HepG2 (cell line): ENCODE results near the gene ZNF556. TPM values are rescaled to one million over a fixed set of nuclear protein-coding genes. Genes with fewer than 3 reads are reported as not detected.

Experiments
- CCAR2 ChIP-seq: fragments of 200-400 bp; formaldehyde crosslinking; optimal IDR thresholded peaks from 2 replicates; pipeline ENCODE3; 2018; ENCODE audit warnings: low read depth, mild to moderate bottlenecking, low read length, moderate library complexity
- CEBPB ChIP-seq: IDR thresholded peaks from 2 replicates; pipeline ENCODE4 v1.6.1; 2011; ENCODE audit warnings: low read depth, low read length, improper control_type of control experiment, borderline replicate concordance
- FOXP1 ChIP-seq, 2 experiments: fragments of 450-650 bp in 1 of 2; IDR thresholded peaks; 2 replicates each; pipeline ENCODE4 v1.6.1; 2017 to 2018; ENCODE audit warnings: antibody characterized with exemption in 1 of 2
- HDAC2 ChIP-seq: sonication (generic); formaldehyde crosslinking; IDR thresholded peaks from 2 replicates; pipeline ENCODE4 v1.4.0; 2020; ENCODE audit warnings: missing genetic modification reagents
- LCORL ChIP-seq, 2 experiments: fragments of 450-650 bp in 1 of 2; sonication (generic) in 1 of 2; formaldehyde crosslinking in 1 of 2; IDR thresholded peaks; 2 replicates each; pipeline versions ENCODE4 v1.5.0 to v1.6.1; 2017 to 2020; ENCODE audit warnings: antibody characterized with exemption in 1 of 2, missing genetic modification reagents in 1 of 2
- MIXL1 ChIP-seq: IDR thresholded peaks from 2 replicates; pipeline ENCODE4 v1.6.1; 2016
- NFIB ChIP-seq: sonication (generic); formaldehyde crosslinking; IDR thresholded peaks from 2 replicates; pipeline ENCODE4 v1.9.0; 2021; ENCODE audit warnings: missing genetic modification reagents, mild to moderate bottlenecking, borderline replicate concordance
- NR2F6 ChIP-seq, 2 experiments: IDR thresholded peaks; 2 replicates each; pipeline ENCODE4 v1.6.1; 2016; ENCODE audit warnings: antibody characterized with exemption in 1 of 2, mild to moderate bottlenecking in 1 of 2
- PHF21A ChIP-seq: sonication (generic); formaldehyde crosslinking; IDR thresholded peaks from 2 replicates; pipeline ENCODE4 v1.5.0; 2020; ENCODE audit warnings: mild to moderate bottlenecking, missing genetic modification reagents
- RARA ChIP-seq: IDR thresholded peaks from 2 replicates; pipeline ENCODE4 v1.6.1; 2016; ENCODE audit warnings: missing genetic modification reagents, missing compliant biosample characterization
- RXRB ChIP-seq: IDR thresholded peaks from 2 replicates; pipeline ENCODE4 v1.6.1; 2016; ENCODE audit warnings: borderline replicate concordance, missing genetic modification reagents, missing compliant biosample characterization
- SOX13 ChIP-seq, 3 experiments: fragments of 450-650 bp in 1 of 3; sonication (generic) in 1 of 3; formaldehyde crosslinking in 1 of 3; IDR thresholded peaks in 2 of 3; conservative IDR thresholded peaks in 1 of 3; 2 replicates each; pipeline versions ENCODE4 v1.5.0 to v1.6.1; 2016 to 2020; ENCODE audit warnings: antibody characterized with exemption in 1 of 3, mild to moderate bottlenecking in 1 of 3, missing compliant biosample characterization in 1 of 3, missing genetic modification reagents in 1 of 3, moderate library complexity in 1 of 3
- ZKSCAN5 ChIP-seq: sonication (generic); formaldehyde crosslinking; IDR thresholded peaks from 2 replicates; pipeline ENCODE4 v1.5.1; 2020; ENCODE audit warnings: mild to moderate bottlenecking, missing genetic modification reagents
- ZNF230 ChIP-seq: sonication (generic); formaldehyde crosslinking; IDR thresholded peaks from 2 replicates; pipeline ENCODE4 v1.4.0; 2020; ENCODE audit warnings: mild to moderate bottlenecking, missing genetic modification reagents
- ZNF292 ChIP-seq: sonication (generic); formaldehyde crosslinking; IDR thresholded peaks from 2 replicates; pipeline ENCODE4 v1.8.1; 2022; ENCODE audit warnings: mild to moderate bottlenecking, low read depth, missing genetic modification reagents, borderline replicate concordance
- ZNF44 ChIP-seq: sonication (generic); formaldehyde crosslinking; IDR thresholded peaks from 2 replicates; pipeline ENCODE4 v1.5.1; 2020; ENCODE audit warnings: mild to moderate bottlenecking, missing genetic modification reagents
- ZNF781 ChIP-seq: sonication (generic); formaldehyde crosslinking; IDR thresholded peaks from 2 replicates; pipeline ENCODE4 v1.5.1; 2020; ENCODE audit warnings: borderline replicate concordance, mild to moderate bottlenecking, missing genetic modification reagents; ENCODE audit errors: not compliant biosample characterization
- ZNF883 ChIP-seq: sonication (generic); formaldehyde crosslinking; IDR thresholded peaks from 2 replicates; pipeline ENCODE4 v1.5.1; 2020; ENCODE audit warnings: mild to moderate bottlenecking, missing genetic modification reagents; ENCODE audit errors: not compliant biosample characterization
- polyA plus RNA-seq, 8 experiments: library from polyadenylated mRNA; depleted of rRNA in 3 of 8; stranded (reverse) in 7 of 8; unstranded in 1 of 8; fragments of >200 nt; fragmentation: Illumina TruSeq in 4 of 8; extraction: Trizol in 4 of 8; gene quantifications; 2 replicates each; pipeline versions ENCODE4 v1.2.1 to v1.2.3, GENCODE V29; 2011 to 2016; ENCODE audit warnings: low read depth in 4 of 8, missing spikeins in 1 of 8, mixed read lengths in 1 of 8; ENCODE audit not compliant: insufficient read depth in 1 of 8
- total RNA-seq, 5 experiments: library from RNA; depleted of rRNA; stranded (reverse); fragments of >200 nt; fragmentation: Illumina TruSeq; extraction: Trizol; gene quantifications; 2 replicates each; pipeline ENCODE4 v1.2.3, GENCODE V29; 2016; ENCODE audit warnings: low read depth in 1 of 5
- TF ChIP-seq, protein P1 (sequence below): sonication (generic); formaldehyde crosslinking; IDR thresholded peaks from 2 replicates; pipeline ENCODE4 v1.4.0; 2020; ENCODE audit warnings: missing genetic modification reagents
- TF ChIP-seq, protein P2 (sequence below): fragments of 450-650 bp; IDR thresholded peaks from 2 replicates; pipeline ENCODE4 v1.6.1; 2017
- TF ChIP-seq, protein P3 (sequence below): IDR thresholded peaks from 2 replicates; pipeline ENCODE4 v1.4.0; 2020; ENCODE audit warnings: mild to moderate bottlenecking, missing genetic modification reagents

Gene ZNF556
- total and polyA plus RNA-seq, 2 of the 13 experiments (the other 11 are each of a cell fraction or from before 2014, with no cell fraction given): 4.2 to 28.6 TPM

DNA sequence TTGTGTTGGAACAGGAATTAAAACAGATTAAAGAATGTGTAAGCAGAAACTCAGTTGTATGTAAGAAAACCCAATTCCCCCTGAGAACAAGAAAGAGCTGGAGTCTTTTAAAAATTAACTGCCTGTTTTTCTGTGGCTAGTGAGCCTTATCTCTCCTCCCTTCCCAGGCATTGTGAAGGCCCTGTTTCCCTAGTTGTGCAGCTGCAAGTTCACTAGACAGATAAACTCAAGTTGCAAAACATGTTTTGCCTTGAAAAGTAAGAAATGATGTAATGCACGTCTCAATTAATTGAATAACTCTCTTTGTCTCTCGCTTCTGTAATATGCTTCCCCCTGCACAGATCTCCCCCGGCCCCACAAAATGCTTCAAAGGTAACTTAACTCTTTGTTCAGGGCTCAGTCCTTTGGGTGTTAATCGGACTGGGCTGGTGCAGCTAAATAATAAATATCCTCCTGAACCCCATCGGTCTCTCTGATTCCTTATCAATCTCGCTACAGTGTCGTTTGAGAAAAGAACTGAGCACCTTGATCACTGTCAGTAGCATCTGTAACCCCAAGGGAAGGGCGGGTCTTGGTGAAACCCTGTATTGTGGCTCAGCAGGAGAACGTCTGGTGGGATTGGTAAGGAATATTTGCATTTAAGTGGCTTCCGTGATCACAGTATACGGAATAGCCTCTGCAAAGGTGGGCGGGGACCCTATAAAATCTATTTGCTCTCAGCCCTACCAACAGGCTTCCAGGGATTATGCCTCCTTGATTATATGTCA lies 1.6 kb upstream of the ZNF556 start (continued):
- no peak for TF ChIP-seq NR2F6 (IDR thresholded peaks at IDR 0.05)
- 0 out of 2 replicates have a peak, but pooled peaks have one; percentile 19 for TF ChIP-seq NR2F6 (CRISPR knock-in tag; IDR thresholded peaks at IDR 0.05)
- no peak for TF ChIP-seq ZNF230 (CRISPR knock-in tag)
- TF ChIP-seq, protein P1, sequence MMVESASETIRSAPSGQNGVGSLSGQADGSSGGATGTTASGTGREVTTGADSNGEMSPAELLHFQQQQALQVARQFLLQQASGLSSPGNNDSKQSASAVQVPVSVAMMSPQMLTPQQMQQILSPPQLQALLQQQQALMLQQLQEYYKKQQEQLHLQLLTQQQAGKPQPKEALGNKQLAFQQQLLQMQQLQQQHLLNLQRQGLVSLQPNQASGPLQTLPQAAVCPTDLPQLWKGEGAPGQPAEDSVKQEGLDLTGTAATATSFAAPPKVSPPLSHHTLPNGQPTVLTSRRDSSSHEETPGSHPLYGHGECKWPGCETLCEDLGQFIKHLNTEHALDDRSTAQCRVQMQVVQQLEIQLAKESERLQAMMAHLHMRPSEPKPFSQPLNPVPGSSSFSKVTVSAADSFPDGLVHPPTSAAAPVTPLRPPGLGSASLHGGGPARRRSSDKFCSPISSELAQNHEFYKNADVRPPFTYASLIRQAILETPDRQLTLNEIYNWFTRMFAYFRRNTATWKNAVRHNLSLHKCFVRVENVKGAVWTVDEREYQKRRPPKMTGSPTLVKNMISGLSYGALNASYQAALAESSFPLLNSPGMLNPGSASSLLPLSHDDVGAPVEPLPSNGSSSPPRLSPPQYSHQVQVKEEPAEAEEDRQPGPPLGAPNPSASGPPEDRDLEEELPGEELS (CRISPR knock-in tag): peak; percentile 41; the same call in 1 of the 2 replicates
- no peak for TF ChIP-seq ZKSCAN5 (CRISPR knock-in tag)
- TF ChIP-seq CEBPB: 0 out of 2 replicates have a peak, but pooled peaks have one; percentile 15
- no peak for TF ChIP-seq FOXP1 (IDR thresholded peaks at IDR 0.05)
- TF ChIP-seq FOXP1 (CRISPR knock-in tag; IDR thresholded peaks at IDR 0.05): 0 out of 2 replicates have a peak, but pooled peaks have one; percentile 24
- TF ChIP-seq PHF21A (CRISPR knock-in tag): 0 out of 2 replicates have a peak, but pooled peaks have one; percentile 33
- 0 out of 2 replicates have a peak, but pooled peaks have one; percentile 7 for TF ChIP-seq RARA (CRISPR knock-in tag)
- no peak for TF ChIP-seq NFIB (CRISPR knock-in tag)
- peak; percentile 29; the same call in 1 of the 2 replicates for TF ChIP-seq MIXL1 (CRISPR knock-in tag)
- TF ChIP-seq, protein P2, sequence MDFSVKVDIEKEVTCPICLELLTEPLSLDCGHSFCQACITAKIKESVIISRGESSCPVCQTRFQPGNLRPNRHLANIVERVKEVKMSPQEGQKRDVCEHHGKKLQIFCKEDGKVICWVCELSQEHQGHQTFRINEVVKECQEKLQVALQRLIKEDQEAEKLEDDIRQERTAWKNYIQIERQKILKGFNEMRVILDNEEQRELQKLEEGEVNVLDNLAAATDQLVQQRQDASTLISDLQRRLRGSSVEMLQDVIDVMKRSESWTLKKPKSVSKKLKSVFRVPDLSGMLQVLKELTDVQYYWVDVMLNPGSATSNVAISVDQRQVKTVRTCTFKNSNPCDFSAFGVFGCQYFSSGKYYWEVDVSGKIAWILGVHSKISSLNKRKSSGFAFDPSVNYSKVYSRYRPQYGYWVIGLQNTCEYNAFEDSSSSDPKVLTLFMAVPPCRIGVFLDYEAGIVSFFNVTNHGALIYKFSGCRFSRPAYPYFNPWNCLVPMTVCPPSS: no peak
- no peak for TF ChIP-seq LCORL (IDR thresholded peaks at IDR 0.05)
- no peak for TF ChIP-seq LCORL (CRISPR knock-in tag; IDR thresholded peaks at IDR 0.05)
- TF ChIP-seq HDAC2 (CRISPR knock-in tag): 0 out of 2 replicates have a peak, but pooled peaks have one; percentile 31
- no peak for TF ChIP-seq CCAR2
- no peak for TF ChIP-seq ZNF44
- TF ChIP-seq SOX13 (IDR thresholded peaks at IDR 0.05): no peak
- peak in 1 of 2 experiments; percentile 46; a peak in 1 of 4 replicates for TF ChIP-seq SOX13 (CRISPR knock-in tag; conservative IDR thresholded peaks at IDR 0.05 in 1 of 2, IDR thresholded peaks at IDR 0.05 in 1 of 2)
- TF ChIP-seq, protein P3, sequence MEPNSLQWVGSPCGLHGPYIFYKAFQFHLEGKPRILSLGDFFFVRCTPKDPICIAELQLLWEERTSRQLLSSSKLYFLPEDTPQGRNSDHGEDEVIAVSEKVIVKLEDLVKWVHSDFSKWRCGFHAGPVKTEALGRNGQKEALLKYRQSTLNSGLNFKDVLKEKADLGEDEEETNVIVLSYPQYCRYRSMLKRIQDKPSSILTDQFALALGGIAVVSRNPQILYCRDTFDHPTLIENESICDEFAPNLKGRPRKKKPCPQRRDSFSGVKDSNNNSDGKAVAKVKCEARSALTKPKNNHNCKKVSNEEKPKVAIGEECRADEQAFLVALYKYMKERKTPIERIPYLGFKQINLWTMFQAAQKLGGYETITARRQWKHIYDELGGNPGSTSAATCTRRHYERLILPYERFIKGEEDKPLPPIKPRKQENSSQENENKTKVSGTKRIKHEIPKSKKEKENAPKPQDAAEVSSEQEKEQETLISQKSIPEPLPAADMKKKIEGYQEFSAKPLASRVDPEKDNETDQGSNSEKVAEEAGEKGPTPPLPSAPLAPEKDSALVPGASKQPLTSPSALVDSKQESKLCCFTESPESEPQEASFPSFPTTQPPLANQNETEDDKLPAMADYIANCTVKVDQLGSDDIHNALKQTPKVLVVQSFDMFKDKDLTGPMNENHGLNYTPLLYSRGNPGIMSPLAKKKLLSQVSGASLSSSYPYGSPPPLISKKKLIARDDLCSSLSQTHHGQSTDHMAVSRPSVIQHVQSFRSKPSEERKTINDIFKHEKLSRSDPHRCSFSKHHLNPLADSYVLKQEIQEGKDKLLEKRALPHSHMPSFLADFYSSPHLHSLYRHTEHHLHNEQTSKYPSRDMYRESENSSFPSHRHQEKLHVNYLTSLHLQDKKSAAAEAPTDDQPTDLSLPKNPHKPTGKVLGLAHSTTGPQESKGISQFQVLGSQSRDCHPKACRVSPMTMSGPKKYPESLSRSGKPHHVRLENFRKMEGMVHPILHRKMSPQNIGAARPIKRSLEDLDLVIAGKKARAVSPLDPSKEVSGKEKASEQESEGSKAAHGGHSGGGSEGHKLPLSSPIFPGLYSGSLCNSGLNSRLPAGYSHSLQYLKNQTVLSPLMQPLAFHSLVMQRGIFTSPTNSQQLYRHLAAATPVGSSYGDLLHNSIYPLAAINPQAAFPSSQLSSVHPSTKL: peak; percentile 17; the same call in 1 of the 2 replicates
- TF ChIP-seq RXRB (CRISPR knock-in tag): 0 out of 2 replicates have a peak, but pooled peaks have one; percentile 16
- 0 out of 2 replicates have a peak, but pooled peaks have one; percentile 9 for TF ChIP-seq ZNF292
- peak; percentile 11 for TF ChIP-seq ZNF781
- TF ChIP-seq ZNF883 (CRISPR knock-in tag): no peak
